ENCODE results near the gene SIL1. TPM values are rescaled to one million over a fixed set of nuclear protein-coding genes. Genes with fewer than 3 reads are reported as not detected.
A peak's percentile ranks its signal among the peaks of the same experiment; 100 is the strongest.

The SIL1 gene
- total RNA-seq, 1 experiment from 2014 or later: 23.1 TPM

GRCh38 chr5:139146809-139147482 is 51.2 kb downstream of the SIL1 start:
- DNase-seq (ENCODE audit: low spot score): no peak

- DNase-seq (ENCODE audit: low spot score): peak; percentile 56
These were observed 56.5 kb downstream of the SIL1 start for GRCh38 chr5:139141446-139142204.

GRCh38 chr5:139140591-139141071 is 57.5 kb downstream of the SIL1 start:
- no peak for DNase-seq (ENCODE audit: low spot score)

- DNase-seq (ENCODE audit: low spot score): no peak
These were observed 59.4 kb downstream of the SIL1 start for GRCh38 chr5:139138809-139139208.

GRCh38 chr5:139138109-139138508 is 60.1 kb downstream of the SIL1 start:
- no peak for DNase-seq (ENCODE audit: low spot score)

GRCh38 chr5:139137697-139138096 is 60.5 kb downstream of the SIL1 start:
- peak; percentile 48 for DNase-seq (ENCODE audit: low spot score)

GRCh38 chr5:139134906-139135305 is 63.3 kb downstream of the SIL1 start:
- DNase-seq (ENCODE audit: low spot score): no peak

- DNase-seq (ENCODE audit: low spot score): no peak
These were observed 64.9 kb downstream of the SIL1 start for GRCh38 chr5:139133282-139133681.

- DNase-seq (ENCODE audit: low spot score): no peak
These were observed 65.7 kb downstream of the SIL1 start for GRCh38 chr5:139132515-139132914.

GRCh38 chr5:139131921-139132432 is 66.2 kb downstream of the SIL1 start:
- no peak for DNase-seq (ENCODE audit: low spot score)

GRCh38 chr5:139131465-139131864 is 66.7 kb downstream of the SIL1 start:
- DNase-seq (ENCODE audit: low spot score): no peak

- DNase-seq (ENCODE audit: low spot score): no peak
These were observed 67.1 kb downstream of the SIL1 start for GRCh38 chr5:139131062-139131461.

- no peak for DNase-seq (ENCODE audit: low spot score)
These were observed 68.0 kb downstream of the SIL1 start for GRCh38 chr5:139130214-139130613.

- DNase-seq (ENCODE audit: low spot score): no peak
These were observed 71.5 kb downstream of the SIL1 start for GRCh38 chr5:139126711-139127111.

- no peak for DNase-seq (ENCODE audit: low spot score)
These were observed 72.2 kb downstream of the SIL1 start for GRCh38 chr5:139125991-139126390.

GRCh38 chr5:139124774-139125520 is 73.2 kb downstream of the SIL1 start:
- DNase-seq (ENCODE audit: low spot score): no peak

GRCh38 chr5:139121120-139121519 is 77.0 kb downstream of the SIL1 start:
- DNase-seq (ENCODE audit: low spot score): no peak

- no peak for DNase-seq (ENCODE audit: low spot score)
These were observed 77.6 kb downstream of the SIL1 start for GRCh38 chr5:139120521-139120920.

- DNase-seq (ENCODE audit: low spot score): no peak
These were observed 79.4 kb downstream of the SIL1 start for GRCh38 chr5:139118804-139119203.

GRCh38 chr5:139117342-139117884 is 80.8 kb downstream of the SIL1 start:
- no peak for DNase-seq (ENCODE audit: low spot score)

- no peak for DNase-seq (ENCODE audit: low spot score)
These were observed 82.0 kb downstream of the SIL1 start for GRCh38 chr5:139116100-139116655.
